WTC11 (cell line): ENCODE results near the gene IL4I1. TPM values are rescaled to one million over a fixed set of nuclear protein-coding genes. Genes with fewer than 3 reads are reported as not detected.

Experiments used
- ATAC-seq: fragments of 200-7000 bp; cut with Tn5 transposase; 2 replicates; pipeline ENCODE4 v1.10.0; 2021; ENCODE audit warnings: mild to moderate bottlenecking, moderate library complexity
- CTCF ChIA-PET: fragments of 300-600 bp; sonication (Branson Sonifier 250); formaldehyde crosslinking; loops from one replicate; lab custom pipeline; 2021; ENCODE audit warnings: antibody characterized with exemption; lab: Charles Lee
- POLR2A ChIA-PET: fragments of 350-600 bp; sonication (Branson Sonifier 250); formaldehyde crosslinking; loops from one replicate; lab custom pipeline; 2021; ENCODE audit warnings: antibody characterized with exemption; lab: Charles Lee
- DNase-seq: peaks from one replicate; pipeline ENCODE4 v3.0.0; 2021; ENCODE audit warnings: low spot score
- H3K27ac Mint-ChIP-seq: 2 replicates; pipeline ENCODE4 v1.8.0; 2021; ENCODE audit warnings: mixed read lengths
- H3K27me3 Mint-ChIP-seq: 2 replicates; pipeline ENCODE4 v1.8.0; 2021; ENCODE audit warnings: low read depth, mild to moderate bottlenecking, moderate library complexity, mixed read lengths
- H3K36me3 Mint-ChIP-seq: 2 replicates; pipeline ENCODE4 v1.8.0; 2021; ENCODE audit warnings: mixed read lengths
- H3K4me1 Mint-ChIP-seq: 2 replicates; pipeline ENCODE4 v1.8.0; 2022; ENCODE audit warnings: mixed read lengths
- H3K4me3 Mint-ChIP-seq: 2 replicates; pipeline ENCODE4 v1.8.0; 2021; ENCODE audit warnings: mild to moderate bottlenecking, moderate library complexity, mixed read lengths
- H3K9me3 Mint-ChIP-seq: 2 replicates; pipeline ENCODE4 v1.8.0; 2021; ENCODE audit warnings: mixed read lengths
- CREM ChIP-seq: sonication (generic); formaldehyde crosslinking; IDR thresholded peaks from 2 replicates; pipeline ENCODE4 v1.8.1; 2022; ENCODE audit warnings: mild to moderate bottlenecking, missing genetic modification reagents, moderate library complexity
- EMX1 ChIP-seq: fragments of 250-450 bp; sonication (Bioruptor Pico); IDR thresholded peaks from 2 replicates; pipeline ENCODE4 v1.8.0; 2021; ENCODE audit warnings: mild to moderate bottlenecking
- ESRRA ChIP-seq: sonication (generic); formaldehyde crosslinking; IDR thresholded peaks from 2 replicates; pipeline ENCODE4 v1.8.1; 2022; ENCODE audit warnings: mild to moderate bottlenecking, missing genetic modification reagents, borderline replicate concordance
- FOXJ3 ChIP-seq: sonication (generic); formaldehyde crosslinking; IDR thresholded peaks from 2 replicates; pipeline ENCODE4 v1.9.0; 2021; ENCODE audit warnings: missing genetic modification reagents, mild to moderate bottlenecking, borderline replicate concordance
- FOXP1 ChIP-seq: sonication (generic); formaldehyde crosslinking; IDR thresholded peaks from 2 replicates; pipeline ENCODE4 v1.8.0; 2022; ENCODE audit warnings: missing genetic modification reagents, mild to moderate bottlenecking, moderate library complexity, borderline replicate concordance
- GRHL2 ChIP-seq: fragments of 250-450 bp; sonication (Bioruptor Pico); IDR thresholded peaks from 2 replicates; pipeline ENCODE4 v1.8.0; 2022; ENCODE audit warnings: mild to moderate bottlenecking, moderate library complexity; ENCODE audit not compliant: insufficient replicate concordance, severe bottlenecking
- MXD4 ChIP-seq: fragments of 250-450 bp; sonication (Bioruptor Pico); IDR thresholded peaks from 2 replicates; pipeline ENCODE4 v1.8.0; 2021; ENCODE audit warnings: mild to moderate bottlenecking, moderate library complexity, borderline replicate concordance
- MYBL2 ChIP-seq: sonication (generic); formaldehyde crosslinking; IDR thresholded peaks from 2 replicates; pipeline ENCODE4 v1.8.1; 2023; ENCODE audit warnings: mild to moderate bottlenecking, moderate library complexity, missing genetic modification reagents
- NFYB ChIP-seq: sonication (generic); formaldehyde crosslinking; conservative IDR thresholded peaks from 2 replicates; pipeline ENCODE4 v1.8.0; 2022; ENCODE audit warnings: low read depth, missing genetic modification reagents
- NR3C1 ChIP-seq: sonication (generic); formaldehyde crosslinking; conservative IDR thresholded peaks from 2 replicates; pipeline ENCODE4 v1.8.1; 2023; ENCODE audit warnings: low read depth, mild to moderate bottlenecking, missing genetic modification reagents
- SP1 ChIP-seq: sonication (generic); formaldehyde crosslinking; conservative IDR thresholded peaks from 2 replicates; pipeline ENCODE4 v1.8.1; 2022; ENCODE audit warnings: missing genetic modification reagents
- TEAD4 ChIP-seq: sonication (generic); formaldehyde crosslinking; IDR thresholded peaks from 2 replicates; pipeline ENCODE4 v1.8.0; 2022; ENCODE audit warnings: mild to moderate bottlenecking, missing genetic modification reagents
- ZBTB21 ChIP-seq: sonication (generic); formaldehyde crosslinking; IDR thresholded peaks from 2 replicates; pipeline ENCODE4 v1.8.1; 2023; ENCODE audit warnings: mild to moderate bottlenecking, missing genetic modification reagents, borderline replicate concordance
- ZNF263 ChIP-seq: sonication (generic); formaldehyde crosslinking; IDR thresholded peaks from 2 replicates; pipeline ENCODE4 v1.8.1; 2022; ENCODE audit warnings: low read depth, mild to moderate bottlenecking, moderate library complexity, missing genetic modification reagents
- ZNF396 ChIP-seq: fragments of 250-450 bp; sonication (Bioruptor Pico); IDR thresholded peaks from 2 replicates; pipeline ENCODE4 v1.8.0; 2021; ENCODE audit warnings: mild to moderate bottlenecking, moderate library complexity, borderline replicate concordance
- ZNF416 ChIP-seq: fragments of 250-450 bp; sonication (Bioruptor Pico); IDR thresholded peaks from 2 replicates; pipeline ENCODE4 v1.9.0; 2021; ENCODE audit warnings: mild to moderate bottlenecking, inconsistent platforms
- total RNA-seq: library from RNA; stranded (reverse); gene quantifications from 3 replicates; pipeline ENCODE4 v1.2.3, GENCODE V29; 2021
- TF ChIP-seq, protein P1 (sequence below): sonication (generic); formaldehyde crosslinking; IDR thresholded peaks from 2 replicates; pipeline ENCODE4 v1.8.1; 2023; ENCODE audit warnings: mild to moderate bottlenecking, missing genetic modification reagents
- TF ChIP-seq, protein P2 (sequence below): sonication (generic); formaldehyde crosslinking; IDR thresholded peaks from 2 replicates; pipeline ENCODE4 v1.8.0; 2022; ENCODE audit warnings: mild to moderate bottlenecking, missing genetic modification reagents
- TF ChIP-seq, protein P3 (sequence below): sonication (generic); formaldehyde crosslinking; IDR thresholded peaks from 2 replicates; pipeline ENCODE4 v1.8.1; 2022; ENCODE audit warnings: mild to moderate bottlenecking, missing genetic modification reagents, moderate library complexity, borderline replicate concordance
- TF ChIP-seq, protein P4 (sequence below): sonication (generic); formaldehyde crosslinking; IDR thresholded peaks from 2 replicates; pipeline ENCODE4 v1.8.0; 2023; ENCODE audit warnings: missing genetic modification reagents, mild to moderate bottlenecking, borderline replicate concordance
- TF ChIP-seq, protein P5 (sequence below): sonication (generic); formaldehyde crosslinking; IDR thresholded peaks from 2 replicates; pipeline ENCODE4 v1.8.1; 2022; ENCODE audit warnings: low read depth, missing genetic modification reagents, borderline replicate concordance

IL4I1 gene
- total RNA-seq, 1 experiment from 2014 or later, result 0.83 TPM

DNA sequence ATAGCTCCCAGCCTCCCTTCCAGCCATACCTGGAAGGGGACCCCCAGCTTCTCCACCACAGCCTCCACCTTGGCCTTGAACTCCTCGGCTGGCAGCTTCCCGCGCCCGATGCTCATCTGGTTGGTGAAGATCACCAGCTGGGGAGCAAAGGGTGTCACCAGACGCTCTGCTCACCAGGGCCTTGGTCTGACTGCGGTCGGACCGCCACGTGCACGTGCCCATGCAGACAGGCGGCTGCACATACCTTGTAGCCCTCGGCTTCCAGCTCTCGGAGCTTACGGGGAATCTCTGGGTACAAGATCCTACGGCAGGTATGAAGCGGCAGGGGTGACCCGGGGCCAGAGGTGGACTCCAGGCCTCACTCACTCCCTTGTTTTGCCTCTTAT lies 32.8 kb downstream of the IL4I1 start:
- no peak overlapping the region for H3K4me3 Mint-ChIP-seq
- no peaks in the 10 kb centered on the region for H3K27me3 Mint-ChIP-seq
- peaks cover 34% of the 10 kb centered on the region for H3K4me1 Mint-ChIP-seq
- CTCF ChIA-PET, result interaction anchor here (1.3 to 1.6 kb wide), 2 partner anchors 26 to 60 kb away, joined by 4 read pairs; no protein-coding TSS in a partner anchor
- H3K36me3 Mint-ChIP-seq, result peaks cover 28% of the 10 kb centered on the region
- H3K9me3 Mint-ChIP-seq, result peaks cover 3% of the 10 kb centered on the region; the same call in 1 of the 2 replicates
- 0 out of 2 replicates have a peak overlapping the region, but pooled peaks have one; percentile 67 for H3K27ac Mint-ChIP-seq
- DNase-seq (no peak), ATAC-seq (no peak)
- TF ChIP-seq ZNF416 (CRISPR knock-in tag) (no peak), ZBTB21 (CRISPR knock-in tag) (no peak), ESRRA (CRISPR knock-in tag) (no peak), MYBL2 (CRISPR knock-in tag) (no peak), MXD4 (CRISPR knock-in tag) (no peak), TEAD4 (CRISPR knock-in tag) (no peak)
- TF ChIP-seq, protein P1, sequence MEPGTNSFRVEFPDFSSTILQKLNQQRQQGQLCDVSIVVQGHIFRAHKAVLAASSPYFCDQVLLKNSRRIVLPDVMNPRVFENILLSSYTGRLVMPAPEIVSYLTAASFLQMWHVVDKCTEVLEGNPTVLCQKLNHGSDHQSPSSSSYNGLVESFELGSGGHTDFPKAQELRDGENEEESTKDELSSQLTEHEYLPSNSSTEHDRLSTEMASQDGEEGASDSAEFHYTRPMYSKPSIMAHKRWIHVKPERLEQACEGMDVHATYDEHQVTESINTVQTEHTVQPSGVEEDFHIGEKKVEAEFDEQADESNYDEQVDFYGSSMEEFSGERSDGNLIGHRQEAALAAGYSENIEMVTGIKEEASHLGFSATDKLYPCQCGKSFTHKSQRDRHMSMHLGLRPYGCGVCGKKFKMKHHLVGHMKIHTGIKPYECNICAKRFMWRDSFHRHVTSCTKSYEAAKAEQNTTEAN (CRISPR knock-in tag), result no peak
- TF ChIP-seq, protein P2, sequence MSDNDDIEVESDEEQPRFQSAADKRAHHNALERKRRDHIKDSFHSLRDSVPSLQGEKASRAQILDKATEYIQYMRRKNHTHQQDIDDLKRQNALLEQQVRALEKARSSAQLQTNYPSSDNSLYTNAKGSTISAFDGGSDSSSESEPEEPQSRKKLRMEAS (CRISPR knock-in tag), result no peak
- POLR2A ChIA-PET, result interaction anchor here (1.1 kb wide), 1 partner anchor 49 kb away, joined by 3 read pairs; no protein-coding TSS in a partner anchor

DNA sequence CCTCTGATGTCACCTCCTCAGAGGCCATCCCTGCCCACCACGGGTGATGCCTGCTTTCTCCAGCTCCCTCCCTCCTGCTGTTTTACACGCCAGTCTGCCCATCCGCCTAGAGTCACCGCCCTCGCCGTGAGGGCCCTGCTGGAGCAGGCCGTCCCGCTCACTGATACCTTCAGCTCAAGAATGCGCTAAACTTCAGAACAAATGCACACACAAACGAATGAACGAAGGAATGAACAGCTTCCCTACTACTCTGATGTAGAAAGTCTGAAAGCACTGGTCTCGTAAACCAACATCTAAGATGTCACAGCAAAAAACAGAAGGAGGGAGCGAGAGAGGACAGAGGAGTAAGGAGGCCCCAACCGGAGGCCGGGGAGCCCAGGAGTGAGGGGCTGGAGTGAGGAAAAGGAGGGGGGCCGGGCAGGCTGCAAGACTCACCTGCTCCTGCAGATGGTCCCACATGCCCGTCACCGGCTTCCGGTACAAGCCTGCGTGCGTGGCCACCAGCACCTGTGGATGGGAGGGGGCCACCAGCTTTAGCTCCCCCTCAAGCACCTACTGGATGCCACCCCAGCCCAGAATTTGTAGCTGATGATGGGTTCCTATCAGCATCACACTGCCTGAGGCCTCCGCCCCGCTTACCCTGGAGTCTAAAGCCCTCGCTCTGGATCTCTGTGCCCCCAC lies 33.3 kb downstream of the IL4I1 start:
- H3K9me3 Mint-ChIP-seq, result peaks cover 2% of the 10 kb centered on the region; the same call in 1 of the 2 replicates
- peak overlapping the region; percentile 93 for H3K27ac Mint-ChIP-seq
- CTCF ChIA-PET, result interaction anchor here (0.5 to 1.6 kb wide), 8 partner anchors 14 to 452 kb away, joined by 3 to 4 read pairs (median 3); partner anchors contain the start of genes AKT1S1, FUZ and TBC1D17
- POLR2A ChIA-PET, result interaction anchor here (0.6 to 1.1 kb wide), 2 partner anchors 48 to 287 kb away, joined by 3 to 4 read pairs; no protein-coding TSS in a partner anchor
- no peak for ATAC-seq
- DNase-seq, result no peak
- H3K4me1 Mint-ChIP-seq, result peaks cover 34% of the 10 kb centered on the region
- 0 out of 2 replicates have a peak overlapping the region, but pooled peaks have one; percentile 27 for H3K4me3 Mint-ChIP-seq
- H3K36me3 Mint-ChIP-seq, result peaks cover 31% of the 10 kb centered on the region
- H3K27me3 Mint-ChIP-seq, result no peaks in the 10 kb centered on the region
- no peak for TF ChIP-seq ZNF263
- no peak for TF ChIP-seq NR3C1 (CRISPR knock-in tag)
- no peak for TF ChIP-seq NFYB
- TF ChIP-seq ZNF416 (CRISPR knock-in tag), result no peak
- TF ChIP-seq FOXP1 (CRISPR knock-in tag), result no peak
- no peak for TF ChIP-seq ZNF396
- TF ChIP-seq FOXJ3 (CRISPR knock-in tag), result no peak
- no peak for TF ChIP-seq EMX1 (CRISPR knock-in tag)
- TF ChIP-seq, protein P3, sequence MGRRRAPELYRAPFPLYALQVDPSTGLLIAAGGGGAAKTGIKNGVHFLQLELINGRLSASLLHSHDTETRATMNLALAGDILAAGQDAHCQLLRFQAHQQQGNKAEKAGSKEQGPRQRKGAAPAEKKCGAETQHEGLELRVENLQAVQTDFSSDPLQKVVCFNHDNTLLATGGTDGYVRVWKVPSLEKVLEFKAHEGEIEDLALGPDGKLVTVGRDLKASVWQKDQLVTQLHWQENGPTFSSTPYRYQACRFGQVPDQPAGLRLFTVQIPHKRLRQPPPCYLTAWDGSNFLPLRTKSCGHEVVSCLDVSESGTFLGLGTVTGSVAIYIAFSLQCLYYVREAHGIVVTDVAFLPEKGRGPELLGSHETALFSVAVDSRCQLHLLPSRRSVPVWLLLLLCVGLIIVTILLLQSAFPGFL (CRISPR knock-in tag), result no peak
- no peak for TF ChIP-seq GRHL2 (CRISPR knock-in tag)
- TF ChIP-seq SP1 (CRISPR knock-in tag), result no peak
- TF ChIP-seq, protein P4, sequence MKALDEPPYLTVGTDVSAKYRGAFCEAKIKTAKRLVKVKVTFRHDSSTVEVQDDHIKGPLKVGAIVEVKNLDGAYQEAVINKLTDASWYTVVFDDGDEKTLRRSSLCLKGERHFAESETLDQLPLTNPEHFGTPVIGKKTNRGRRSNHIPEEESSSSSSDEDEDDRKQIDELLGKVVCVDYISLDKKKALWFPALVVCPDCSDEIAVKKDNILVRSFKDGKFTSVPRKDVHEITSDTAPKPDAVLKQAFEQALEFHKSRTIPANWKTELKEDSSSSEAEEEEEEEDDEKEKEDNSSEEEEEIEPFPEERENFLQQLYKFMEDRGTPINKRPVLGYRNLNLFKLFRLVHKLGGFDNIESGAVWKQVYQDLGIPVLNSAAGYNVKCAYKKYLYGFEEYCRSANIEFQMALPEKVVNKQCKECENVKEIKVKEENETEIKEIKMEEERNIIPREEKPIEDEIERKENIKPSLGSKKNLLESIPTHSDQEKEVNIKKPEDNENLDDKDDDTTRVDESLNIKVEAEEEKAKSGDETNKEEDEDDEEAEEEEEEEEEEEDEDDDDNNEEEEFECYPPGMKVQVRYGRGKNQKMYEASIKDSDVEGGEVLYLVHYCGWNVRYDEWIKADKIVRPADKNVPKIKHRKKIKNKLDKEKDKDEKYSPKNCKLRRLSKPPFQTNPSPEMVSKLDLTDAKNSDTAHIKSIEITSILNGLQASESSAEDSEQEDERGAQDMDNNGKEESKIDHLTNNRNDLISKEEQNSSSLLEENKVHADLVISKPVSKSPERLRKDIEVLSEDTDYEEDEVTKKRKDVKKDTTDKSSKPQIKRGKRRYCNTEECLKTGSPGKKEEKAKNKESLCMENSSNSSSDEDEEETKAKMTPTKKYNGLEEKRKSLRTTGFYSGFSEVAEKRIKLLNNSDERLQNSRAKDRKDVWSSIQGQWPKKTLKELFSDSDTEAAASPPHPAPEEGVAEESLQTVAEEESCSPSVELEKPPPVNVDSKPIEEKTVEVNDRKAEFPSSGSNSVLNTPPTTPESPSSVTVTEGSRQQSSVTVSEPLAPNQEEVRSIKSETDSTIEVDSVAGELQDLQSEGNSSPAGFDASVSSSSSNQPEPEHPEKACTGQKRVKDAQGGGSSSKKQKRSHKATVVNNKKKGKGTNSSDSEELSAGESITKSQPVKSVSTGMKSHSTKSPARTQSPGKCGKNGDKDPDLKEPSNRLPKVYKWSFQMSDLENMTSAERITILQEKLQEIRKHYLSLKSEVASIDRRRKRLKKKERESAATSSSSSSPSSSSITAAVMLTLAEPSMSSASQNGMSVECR (CRISPR knock-in tag), result no peak
- no peak for TF ChIP-seq CREM (CRISPR knock-in tag)
- no peak for TF ChIP-seq TEAD4 (CRISPR knock-in tag)
- no peak for TF ChIP-seq ZBTB21 (CRISPR knock-in tag)
- TF ChIP-seq, protein P5, sequence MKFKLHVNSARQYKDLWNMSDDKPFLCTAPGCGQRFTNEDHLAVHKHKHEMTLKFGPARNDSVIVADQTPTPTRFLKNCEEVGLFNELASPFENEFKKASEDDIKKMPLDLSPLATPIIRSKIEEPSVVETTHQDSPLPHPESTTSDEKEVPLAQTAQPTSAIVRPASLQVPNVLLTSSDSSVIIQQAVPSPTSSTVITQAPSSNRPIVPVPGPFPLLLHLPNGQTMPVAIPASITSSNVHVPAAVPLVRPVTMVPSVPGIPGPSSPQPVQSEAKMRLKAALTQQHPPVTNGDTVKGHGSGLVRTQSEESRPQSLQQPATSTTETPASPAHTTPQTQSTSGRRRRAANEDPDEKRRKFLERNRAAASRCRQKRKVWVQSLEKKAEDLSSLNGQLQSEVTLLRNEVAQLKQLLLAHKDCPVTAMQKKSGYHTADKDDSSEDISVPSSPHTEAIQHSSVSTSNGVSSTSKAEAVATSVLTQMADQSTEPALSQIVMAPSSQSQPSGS (CRISPR knock-in tag), result no peak
- TF ChIP-seq MXD4 (CRISPR knock-in tag), result no peak
